Suprapubic skin (tissue), 4 donors: ENCODE data around the gene DNAJC7.

Experiments
- POLR2A ChIP-seq, 2 donors: fragments of 450-650 bp; IDR thresholded peaks; one replicate each; pipeline ENCODE4 v1.6.1; 2017; ENCODE audit warnings: antibody characterized with exemption in 2 of 2, mild to moderate bottlenecking in 2 of 2, moderate library complexity in 2 of 2
- POLR2AphosphoS5 ChIP-seq, 3 donors: sonication (generic); formaldehyde crosslinking; IDR thresholded peaks; one replicate each; pipeline ENCODE4 v1.6.1; 2017; ENCODE audit warnings: antibody characterized with exemption in 3 of 3
- TF ChIP-seq, protein P1 (sequence below), 2 donors: fragments of 200-600 bp in 1 of 2; fragments of 450-650 bp in 1 of 2; sonication (generic) in 1 of 2; IDR thresholded peaks; one replicate each; pipeline ENCODE4 v1.5.1; 2016 to 2019; ENCODE audit warnings: antibody characterized with exemption in 2 of 2, mild to moderate bottlenecking in 1 of 2, moderate library complexity in 1 of 2

DNA sequence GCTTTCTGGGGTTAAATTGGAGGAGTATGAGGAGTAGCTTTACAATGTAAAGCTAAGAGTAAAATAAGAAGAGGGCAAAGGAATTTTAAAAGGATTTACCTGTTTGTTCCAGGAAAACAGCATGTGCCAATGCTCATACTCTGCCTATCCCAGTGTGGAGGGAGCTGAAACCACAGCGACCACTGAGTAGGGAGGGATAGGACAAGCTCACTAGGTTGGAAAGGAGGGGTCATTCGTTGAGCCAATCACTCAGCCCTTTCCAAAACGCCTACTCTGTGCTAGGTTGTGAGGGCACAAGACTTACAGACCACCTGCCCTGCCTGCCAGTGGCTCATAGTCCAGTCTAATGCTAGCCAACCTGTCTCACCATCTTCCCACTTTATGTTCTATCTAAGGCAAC is 1.1 kb upstream of the DNAJC7 start:
- TF ChIP-seq, protein P1, sequence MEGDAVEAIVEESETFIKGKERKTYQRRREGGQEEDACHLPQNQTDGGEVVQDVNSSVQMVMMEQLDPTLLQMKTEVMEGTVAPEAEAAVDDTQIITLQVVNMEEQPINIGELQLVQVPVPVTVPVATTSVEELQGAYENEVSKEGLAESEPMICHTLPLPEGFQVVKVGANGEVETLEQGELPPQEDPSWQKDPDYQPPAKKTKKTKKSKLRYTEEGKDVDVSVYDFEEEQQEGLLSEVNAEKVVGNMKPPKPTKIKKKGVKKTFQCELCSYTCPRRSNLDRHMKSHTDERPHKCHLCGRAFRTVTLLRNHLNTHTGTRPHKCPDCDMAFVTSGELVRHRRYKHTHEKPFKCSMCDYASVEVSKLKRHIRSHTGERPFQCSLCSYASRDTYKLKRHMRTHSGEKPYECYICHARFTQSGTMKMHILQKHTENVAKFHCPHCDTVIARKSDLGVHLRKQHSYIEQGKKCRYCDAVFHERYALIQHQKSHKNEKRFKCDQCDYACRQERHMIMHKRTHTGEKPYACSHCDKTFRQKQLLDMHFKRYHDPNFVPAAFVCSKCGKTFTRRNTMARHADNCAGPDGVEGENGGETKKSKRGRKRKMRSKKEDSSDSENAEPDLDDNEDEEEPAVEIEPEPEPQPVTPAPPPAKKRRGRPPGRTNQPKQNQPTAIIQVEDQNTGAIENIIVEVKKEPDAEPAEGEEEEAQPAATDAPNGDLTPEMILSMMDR (IDR thresholded peaks at IDR 0.05) = no peak
- no peak for TF ChIP-seq POLR2AphosphoS5 (IDR thresholded peaks at IDR 0.05)
- TF ChIP-seq POLR2A (IDR thresholded peaks at IDR 0.05) = no peak
